ENCODE measurements around the gene MACF1. TPM values are rescaled to one million over a fixed set of nuclear protein-coding genes. Genes with fewer than 3 reads are reported as not detected.
A peak's percentile ranks its signal among the peaks of the same experiment; 100 is the strongest.

The MACF1 gene
- total and polyA plus RNA-seq, 7 donors: 38.9 to 162 (median 71.4) TPM

- no peaks in the 10 kb centered on the region for H3K9me3 ChIP-seq
- H3K36me3 ChIP-seq (ENCODE audit: insufficient read depth in 1 of 2, low read depth in 1 of 2): peaks cover 0 to 44% of the 10 kb centered on the region in 2 donors
- H3K4me3 ChIP-seq: no peak overlapping the region
- WGBS, 3 donors: 94 to 97% (median 96%) methylated on average over 2 of the region's 2 CpGs
- intact Hi-C loops (cut with DNase I): no loop called here
- no peak overlapping the region for H3K27ac ChIP-seq
- no peak for DNase-seq
- H3K27me3 ChIP-seq (ENCODE audit: insufficient read depth in 3 of 3, low read length in 2 of 3): no peaks in the 10 kb centered on the region
- H3K4me1 ChIP-seq: no peaks in the 10 kb centered on the region
- no peak for TF ChIP-seq CTCF (IDR thresholded peaks at IDR 0.05)
- no peak for ATAC-seq
These were observed 46.2 kb downstream of the MACF1 start for GRCh38 chr1:39250460-39251240.

- no peak for ATAC-seq
- H3K4me1 ChIP-seq: peaks cover 13% of the 10 kb centered on the region
- no peak for TF ChIP-seq CTCF (IDR thresholded peaks at IDR 0.05)
- peaks cover 0 to 68% of the 10 kb centered on the region in 2 donors for H3K36me3 ChIP-seq (ENCODE audit: insufficient read depth in 1 of 2, low read depth in 1 of 2)
- H3K4me3 ChIP-seq: no peak overlapping the region
- DNase-seq: no peak
- no peak overlapping the region for H3K27ac ChIP-seq
- intact Hi-C loops (cut with DNase I): loop anchor here (5.0 kb wide), 3 partner anchors 43 to 63 kb away; no protein-coding TSS in a partner anchor
- 23 to 46% (median 39%) methylated on average over 1 of the region's 1 CpG for WGBS, 3 donors
- no peaks in the 10 kb centered on the region for H3K9me3 ChIP-seq
- H3K27me3 ChIP-seq (ENCODE audit: insufficient read depth in 3 of 3, low read length in 2 of 3): no peaks in the 10 kb centered on the region
These were observed 50.7 kb downstream of the MACF1 start for GRCh38 chr1:39255222-39255621.

GRCh38 chr1:39258146-39258924 is 53.8 kb downstream of the MACF1 start:
- H3K36me3 ChIP-seq (ENCODE audit: insufficient read depth in 1 of 2, low read depth in 1 of 2): peaks cover 0 to 55% of the 10 kb centered on the region in 2 donors
- WGBS, 3 donors: 46 to 53% (median 48%) methylated on average over 7 of the region's 7 CpGs
- no peak overlapping the region for H3K4me3 ChIP-seq
- H3K4me1 ChIP-seq: peaks cover 13% of the 10 kb centered on the region
- DNase-seq (peak; percentile 62 to 75), ATAC-seq (peak; percentile 88 to 92 (median 90))
- intact Hi-C loops (cut with DNase I): loop anchor here (2.0 to 5.0 kb wide), 5 partner anchors 46 to 156 kb away; no protein-coding TSS in a partner anchor
- H3K9me3 ChIP-seq: no peaks in the 10 kb centered on the region
- H3K27ac ChIP-seq: peak overlapping the region; percentile 0
- no peaks in the 10 kb centered on the region for H3K27me3 ChIP-seq (ENCODE audit: insufficient read depth in 3 of 3, low read length in 2 of 3)
- TF ChIP-seq CTCF (IDR thresholded peaks at IDR 0.05): peak; percentile 85

GRCh38 chr1:39258925-39259244 is 54.4 kb downstream of the MACF1 start:
- H3K36me3 ChIP-seq (ENCODE audit: insufficient read depth in 1 of 2, low read depth in 1 of 2): peaks cover 0 to 53% of the 10 kb centered on the region in 2 donors
- H3K27me3 ChIP-seq (ENCODE audit: insufficient read depth in 3 of 3, low read length in 2 of 3): no peaks in the 10 kb centered on the region
- DNase-seq (no peak), ATAC-seq (peak in 3 of 4 donors; percentile 39 to 59 (median 47))
- intact Hi-C loops (cut with DNase I): loop anchor here (2.0 to 5.0 kb wide), 5 partner anchors 47 to 156 kb away; no protein-coding TSS in a partner anchor
- no peak overlapping the region for H3K4me3 ChIP-seq
- TF ChIP-seq CTCF (IDR thresholded peaks at IDR 0.05): no peak
- peak overlapping the region; percentile 0 for H3K27ac ChIP-seq
- peaks cover 13% of the 10 kb centered on the region for H3K4me1 ChIP-seq
- no peaks in the 10 kb centered on the region for H3K9me3 ChIP-seq
